A673 (cell line): Measurements from ENCODE around the gene CYP2W1. TPM values are rescaled to one million over a fixed set of nuclear protein-coding genes. Genes with fewer than 3 reads are reported as not detected.

Experiments used
- BruUV-seq: library from RNA; stranded (reverse); fragments of 400-500 nt; replicated peaks from 2 replicates; lab custom pipeline; 2021; lab: Mats Ljungman, UMichigan
- CTCF ChIA-PET: fragments of 300-600 bp; sonication (Branson Sonifier 250); formaldehyde crosslinking; loops from one replicate; lab custom pipeline; 2022; ENCODE audit warnings: antibody characterized with exemption; lab: Charles Lee
- POLR2A ChIA-PET: fragments of 300-600 bp; sonication (Branson Sonifier 250); formaldehyde crosslinking; loops from one replicate; lab custom pipeline; 2022; ENCODE audit warnings: antibody characterized with exemption; ENCODE audit not compliant: low non-redundant PET; lab: Charles Lee
- DNase-seq: peaks from one replicate; pipeline ENCODE4 v3.0.0-alpha.2; 2015; ENCODE audit warnings: low spot score
- H3K27ac ChIP-seq: fragments of 200-600 bp; sonication (generic); 2 replicates; pipeline ENCODE4 v1.5.1; 2016; ENCODE audit warnings: mixed run types, low read depth, mild to moderate bottlenecking, mixed read lengths, antibody characterized with exemption, low read length; ENCODE audit not compliant: poor library complexity, severe bottlenecking
- H3K27me3 ChIP-seq: fragments of 200-600 bp; sonication (generic); replicated peaks from 2 replicates; pipeline ENCODE4 v1.6.1; 2017; ENCODE audit warnings: mixed run types, low read depth, mild to moderate bottlenecking, mixed read lengths, antibody characterized with exemption, low read length; ENCODE audit not compliant: insufficient read depth, poor library complexity
- H3K36me3 ChIP-seq: fragments of 200-600 bp; sonication (generic); 2 replicates; pipeline ENCODE4 v1.6.1; 2016; ENCODE audit warnings: mixed run types, mild to moderate bottlenecking, mixed read lengths, antibody characterized with exemption, low read length; ENCODE audit not compliant: insufficient read depth, poor library complexity, severe bottlenecking
- H3K4me1 ChIP-seq: fragments of 200-600 bp; sonication (generic); 2 replicates; pipeline ENCODE4 v1.6.1; 2017; ENCODE audit warnings: mixed run types, mild to moderate bottlenecking, mixed read lengths, antibody characterized with exemption, low read length; ENCODE audit not compliant: insufficient read depth, poor library complexity, severe bottlenecking
- H3K4me3 ChIP-seq: fragments of 200-600 bp; sonication (generic); 2 replicates; pipeline ENCODE4 v1.5.1; 2016; ENCODE audit warnings: low read depth, mixed run types, mild to moderate bottlenecking, mixed read lengths, low read length; ENCODE audit not compliant: poor library complexity, severe bottlenecking
- H3K9me3 ChIP-seq: fragments of 200-600 bp; sonication (generic); 2 replicates; pipeline ENCODE4 v1.6.1; 2016; ENCODE audit warnings: mixed run types, low read depth, mild to moderate bottlenecking, mixed read lengths, antibody characterized with exemption, low read length; ENCODE audit not compliant: poor library complexity, severe bottlenecking
- CTCF ChIP-seq: fragments of 300-800, 200-600 bp; sonication (generic); conservative IDR thresholded peaks from 2 replicates; pipeline ENCODE4 v1.5.1; 2017; ENCODE audit warnings: low read depth, mild to moderate bottlenecking, antibody characterized with exemption, low read length, moderate library complexity, mixed read lengths
- EZH2 ChIP-seq: fragments of 200-600 bp; sonication (generic); IDR thresholded peaks from 2 replicates; pipeline ENCODE4 v1.6.1; 2017; ENCODE audit warnings: borderline replicate concordance, low read depth, mild to moderate bottlenecking, mixed read lengths, antibody characterized with exemption, low read length; ENCODE audit not compliant: poor library complexity, severe bottlenecking
- intact Hi-C: fragments of 100-400 bp; cut with micrococcal nuclease; formaldehyde crosslinking; loops from one replicate; pipeline ENCODE4 v1.10.0; 2022; ENCODE audit not compliant: unreplicated experiment
- total RNA-seq: library from RNA; stranded (reverse); gene quantifications from 2 replicates; pipeline ENCODE4 v1.2.3, GENCODE V29; 2021

The CYP2W1 gene
- total RNA-seq, 1 experiment from 2014 or later = not detected

- Histone ChIP-seq H3K27ac (no peak overlapping the region), H3K27me3 (no peaks in the 10 kb centered on the region), H3K4me3 (no peak overlapping the region), H3K36me3 (peaks cover 10% of the 10 kb centered on the region), H3K9me3 (no peaks in the 10 kb centered on the region), H3K4me1 (no peaks in the 10 kb centered on the region)
- no peak for TF ChIP-seq EZH2
- no peak for DNase-seq
- POLR2A ChIA-PET = no interaction called here
- intact Hi-C loops = no loop called here
- CTCF ChIA-PET = no interaction called here
- no TSS peak for BruUV-seq
These were observed 13.3 kb downstream of the CYP2W1 start for GRCh38 chr7:996079-996872.

- ChIA-PET CTCF (interaction anchor here (0.6 to 0.8 kb wide), 3 partner anchors 17 to 186 kb away, joined by 3 to 5 read pairs (median 3); no protein-coding TSS in a partner anchor), POLR2A (no interaction called here)
- Histone ChIP-seq H3K4me1 (no peaks in the 10 kb centered on the region), H3K36me3 (peaks cover 10% of the 10 kb centered on the region), H3K27me3 (no peaks in the 10 kb centered on the region), H3K4me3 (no peak overlapping the region), H3K9me3 (no peaks in the 10 kb centered on the region), H3K27ac (no peak overlapping the region)
- TF ChIP-seq CTCF (no peak), EZH2 (no peak)
- no TSS peak for BruUV-seq
- intact Hi-C loops = no loop called here
- no peak for DNase-seq
These were observed 14.7 kb downstream of the CYP2W1 start for GRCh38 chr7:997404-998395.

GRCh38 chr7:999149-999879 lies 16.3 kb downstream of the CYP2W1 start:
- Histone ChIP-seq H3K4me1 (no peaks in the 10 kb centered on the region), H3K4me3 (no peak overlapping the region), H3K36me3 (peaks cover 10% of the 10 kb centered on the region), H3K27ac (no peak overlapping the region), H3K27me3 (no peaks in the 10 kb centered on the region), H3K9me3 (no peaks in the 10 kb centered on the region)
- intact Hi-C loops = no loop called here
- BruUV-seq = no TSS peak
- DNase-seq = no peak
- TF ChIP-seq CTCF = no peak
- no peak for TF ChIP-seq EZH2
- CTCF ChIA-PET = no interaction called here
- POLR2A ChIA-PET = no interaction called here
